Activated B cell treated with CpG ODN at 0.5 μM for 24 hours (primary cell): Measurements from ENCODE around the gene GSTK1. TPM values are rescaled to one million over a fixed set of nuclear protein-coding genes. Genes with fewer than 3 reads are reported as not detected.

Experiments used
- ATAC-seq: fragments of 200-7000 bp; cut with Tn5 transposase; one replicate; pipeline ENCODE4 v1.10.0; 2021; ENCODE audit warnings: low read depth, mild to moderate bottlenecking, moderate library complexity
- CTCF ChIA-PET: fragments of 350-600 bp; sonication (Branson Sonifier 250); formaldehyde crosslinking; loops from one replicate; lab custom pipeline; 2021; ENCODE audit warnings: antibody characterized with exemption; lab: Charles Lee
- POLR2A ChIA-PET: fragments of 350-600 bp; sonication (Branson Sonifier 250); formaldehyde crosslinking; loops from one replicate; lab custom pipeline; 2021; ENCODE audit warnings: antibody characterized with exemption; lab: Charles Lee
- DNase-seq: peaks from one replicate; pipeline ENCODE4 v3.0.0; 2022
- H3K27ac Mint-ChIP-seq: one replicate; pipeline ENCODE4 v1.8.0; 2020; ENCODE audit warnings: mixed read lengths
- H3K27me3 Mint-ChIP-seq: one replicate; pipeline ENCODE4 v1.8.0; 2021; ENCODE audit warnings: mixed read lengths
- H3K36me3 Mint-ChIP-seq: one replicate; pipeline ENCODE4 v1.8.0; 2021; ENCODE audit warnings: low read depth, mixed read lengths
- H3K4me1 Mint-ChIP-seq: one replicate; pipeline ENCODE4 v1.8.0; 2021; ENCODE audit warnings: mixed read lengths
- H3K4me3 Mint-ChIP-seq: one replicate; pipeline ENCODE4 v1.8.0; 2020; ENCODE audit warnings: mild to moderate bottlenecking, mixed read lengths
- H3K9me3 Mint-ChIP-seq: one replicate; pipeline ENCODE4 v1.8.0; 2020; ENCODE audit warnings: mixed read lengths
- CTCF ChIP-seq: fragments of 200-600 bp; IDR thresholded peaks from one replicate; pipeline ENCODE4 v1.8.0; 2022; ENCODE audit warnings: antibody characterized with exemption, mild to moderate bottlenecking
- intact Hi-C: fragments of 100-400 bp; cut with micrococcal nuclease; formaldehyde crosslinking; loops from one replicate; pipeline ENCODE4 v1.15.1; 2024
- total RNA-seq: library from RNA; stranded (reverse); gene quantifications from 2 replicates; pipeline ENCODE4 v1.2.3, GENCODE V29; 2022

GSTK1 gene
- total RNA-seq, 1 donor from 2014 or later = 144 TPM

- no peak for ATAC-seq
- ChIA-PET CTCF (no interaction called here), POLR2A (no interaction called here)
- no peak overlapping the region for H3K27ac Mint-ChIP-seq
- H3K4me1 Mint-ChIP-seq = peaks cover 33% of the 10 kb centered on the region
- no peak for TF ChIP-seq CTCF
- H3K36me3 Mint-ChIP-seq = no peaks in the 10 kb centered on the region
- H3K4me3 Mint-ChIP-seq = no peak overlapping the region
- no peak for DNase-seq
- no peaks in the 10 kb centered on the region for H3K27me3 Mint-ChIP-seq
- no peaks in the 10 kb centered on the region for H3K9me3 Mint-ChIP-seq
- intact Hi-C loops = loop anchor here (10.0 kb wide), 3 partner anchors 427 to 1553 kb away; partner anchors contain the start of genes EPHB6, TCAF1 and TPK1
Observed at GRCh38 chr7:143281529-143281928, 18.3 kb downstream of the GSTK1 start.

GRCh38 chr7:143282124-143282523 is 18.9 kb downstream of the GSTK1 start:
- peaks cover 33% of the 10 kb centered on the region for H3K4me1 Mint-ChIP-seq
- POLR2A ChIA-PET = no interaction called here
- no peak overlapping the region for H3K27ac Mint-ChIP-seq
- no peak overlapping the region for H3K4me3 Mint-ChIP-seq
- H3K9me3 Mint-ChIP-seq = no peaks in the 10 kb centered on the region
- intact Hi-C loops = loop anchor here (2.0 to 10.0 kb wide), 4 partner anchors 15 to 1553 kb away; partner anchors contain the start of genes EPHB6, TCAF1 and TPK1
- no peak for ATAC-seq
- DNase-seq = no peak
- TF ChIP-seq CTCF = no peak
- no peaks in the 10 kb centered on the region for H3K27me3 Mint-ChIP-seq
- CTCF ChIA-PET = interaction anchor here (1.8 kb wide), 1 partner anchor 42 kb away, joined by 7 read pairs; no protein-coding TSS in a partner anchor
- H3K36me3 Mint-ChIP-seq = no peaks in the 10 kb centered on the region

GRCh38 chr7:143283381-143283780 is 20.1 kb downstream of the GSTK1 start:
- Mint-ChIP-seq H3K4me3 (peak overlapping the region; percentile 59), H3K27ac (peak overlapping the region; percentile 80), H3K36me3 (peaks cover 3% of the 10 kb centered on the region), H3K4me1 (peaks cover 40% of the 10 kb centered on the region), H3K27me3 (no peaks in the 10 kb centered on the region), H3K9me3 (no peaks in the 10 kb centered on the region)
- POLR2A ChIA-PET = interaction anchor here (1.9 kb wide), 1 partner anchor 20 kb away, joined by 7 read pairs; the partner anchor contains the start of gene GSTK1
- CTCF ChIA-PET = interaction anchor here (0.7 to 1.8 kb wide), 3 partner anchors 16 to 68 kb away, joined by 3 to 7 read pairs (median 4); no protein-coding TSS in a partner anchor
- TF ChIP-seq CTCF = no peak
- ATAC-seq = no peak
- intact Hi-C loops = loop anchor here (2.0 to 10.0 kb wide), 4 partner anchors 13 to 1551 kb away; partner anchors contain the start of genes EPHB6, TCAF1 and TPK1
- DNase-seq = no peak

GRCh38 chr7:143284591-143285469 is 21.6 kb downstream of the GSTK1 start, which contains the start of gene TMEM139:
TMEM139 (plus strand) TSS chr7:143284958; CDS start chr7:143285958, 1,000 bp downstream.
- CTCF ChIA-PET = no interaction called here
- H3K4me3 Mint-ChIP-seq = peak within 1 kb of the TSS; percentile 59
- peaks cover 43% of the 10 kb centered on the region for H3K4me1 Mint-ChIP-seq
- intact Hi-C loops = loop anchor here (10.0 kb wide), 3 partner anchors 430 to 1550 kb away; partner anchors contain the start of genes EPHB6, TCAF1 and TPK1
- POLR2A ChIA-PET = interaction anchor here (1.0 to 1.9 kb wide), 2 partner anchors 20 to 21 kb away, joined by 4 to 7 read pairs; partner anchors contain the start of gene GSTK1
- H3K27me3 Mint-ChIP-seq = no peaks in the 10 kb centered on the region
- ATAC-seq = no peak
- DNase-seq = no peak
- H3K36me3 Mint-ChIP-seq = peaks cover 8% of the 10 kb centered on the region
- peak within 1 kb of the TSS; percentile 80 for H3K27ac Mint-ChIP-seq
- TF ChIP-seq CTCF = no peak
- no peaks in the 10 kb centered on the region for H3K9me3 Mint-ChIP-seq

GRCh38 chr7:143285470-143285778 is 22.2 kb downstream of the GSTK1 start:
- no peaks in the 10 kb centered on the region for H3K9me3 Mint-ChIP-seq
- H3K4me1 Mint-ChIP-seq = peaks cover 43% of the 10 kb centered on the region
- intact Hi-C loops = loop anchor here (10.0 kb wide), 3 partner anchors 431 to 1549 kb away; partner anchors contain the start of genes EPHB6, TCAF1 and TPK1
- H3K36me3 Mint-ChIP-seq = peaks cover 11% of the 10 kb centered on the region
- ChIA-PET POLR2A (interaction anchor here (1.0 kb wide), 1 partner anchor 21 kb away, joined by 4 read pairs; no protein-coding TSS in a partner anchor), CTCF (no interaction called here)
- ATAC-seq = no peak
- no peak overlapping the region for H3K4me3 Mint-ChIP-seq
- no peak overlapping the region for H3K27ac Mint-ChIP-seq
- DNase-seq = no peak
- no peak for TF ChIP-seq CTCF
- no peaks in the 10 kb centered on the region for H3K27me3 Mint-ChIP-seq
